Measurements from ENCODE around the gene SLC66A2.
"Not testable (repeated sequence)": the region's sequence is repeated elsewhere in the genome, so short reads cannot be mapped to it uniquely, and the experiment has no call there.

The SLC66A2 gene

GRCh38 chr18:79868168-79868784 is 83.2 kb downstream of the SLC66A2 start:
- no peak for TF ChIP-seq CTCF (conservative IDR thresholded peaks at IDR 0.05; ENCODE audit: low read depth, low read length)

DNA sequence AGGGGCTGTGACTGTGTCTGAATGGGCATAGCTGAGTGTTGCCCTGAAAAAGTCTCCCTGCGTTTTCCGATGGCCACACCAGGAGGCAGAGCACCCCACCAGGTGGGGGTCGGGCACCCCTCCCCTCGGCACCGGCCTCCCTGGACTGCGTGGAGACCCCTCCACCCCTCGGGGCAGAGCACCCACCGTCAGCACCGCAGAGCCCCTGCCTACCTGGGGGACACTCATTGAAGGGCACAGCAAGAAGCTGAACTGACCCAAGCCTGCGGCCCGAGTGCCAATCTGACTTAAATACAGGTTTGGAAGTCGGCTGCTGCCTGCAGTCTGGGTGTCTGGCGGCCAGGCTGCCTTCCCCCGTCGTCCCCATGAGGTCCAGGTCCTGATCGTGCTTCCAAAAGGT is 83.8 kb downstream of the SLC66A2 start:
- no peak for DNase-seq (ENCODE audit: low read depth)
- H3K4me3 ChIP-seq (ENCODE audit: low read depth, low read length) = no peak overlapping the region
- no peak for TF ChIP-seq CTCF (conservative IDR thresholded peaks at IDR 0.05; ENCODE audit: low read depth, low read length)

More at GRCh38 chr18:79868168-79868784, 83.2 kb downstream of the SLC66A2 start:
- no peak for DNase-seq (ENCODE audit: low read depth)
- H3K4me3 ChIP-seq (ENCODE audit: low read depth, low read length) = no peak overlapping the region

DNA sequence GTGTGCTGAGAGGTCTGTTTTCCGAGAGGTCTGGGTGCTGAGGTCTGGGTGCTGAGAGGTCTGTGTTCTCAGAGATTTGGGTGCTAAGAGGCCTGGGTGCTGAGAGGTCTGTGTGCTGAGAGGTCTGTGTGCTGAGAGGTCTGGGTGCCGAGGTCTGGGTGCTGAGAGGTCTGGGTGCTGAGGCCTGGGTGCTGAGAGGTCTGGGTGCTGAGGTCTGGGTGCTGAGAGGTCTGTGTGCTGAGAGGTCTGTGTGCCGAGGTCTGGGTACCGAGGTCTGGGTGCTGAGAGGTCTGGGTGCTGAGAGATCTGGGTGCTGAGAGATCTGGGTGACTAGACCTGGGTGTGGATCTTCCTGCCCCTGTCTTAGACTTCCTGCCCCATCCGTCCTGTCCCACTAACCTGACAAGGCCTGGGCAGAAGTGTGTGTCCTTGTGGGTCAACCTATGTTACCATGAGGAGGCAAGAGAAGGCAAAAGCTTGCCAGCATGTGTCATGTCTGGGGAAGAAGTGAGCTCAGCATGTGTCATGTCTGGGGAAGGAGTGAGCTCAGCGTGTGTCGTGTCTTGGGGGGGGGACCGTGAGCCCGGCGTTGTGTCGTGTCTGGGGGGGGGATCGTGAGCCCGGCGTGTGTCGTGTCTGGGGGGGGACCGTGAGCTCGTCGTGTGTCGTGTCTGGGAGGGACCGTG is 84.4 kb downstream of the SLC66A2 start:
- no peak for TF ChIP-seq CTCF (conservative IDR thresholded peaks at IDR 0.05; ENCODE audit: low read depth, low read length)
- peak; percentile 28 for DNase-seq (ENCODE audit: low read depth)
- no peak overlapping the region for H3K4me3 ChIP-seq (ENCODE audit: low read depth, low read length)

DNA sequence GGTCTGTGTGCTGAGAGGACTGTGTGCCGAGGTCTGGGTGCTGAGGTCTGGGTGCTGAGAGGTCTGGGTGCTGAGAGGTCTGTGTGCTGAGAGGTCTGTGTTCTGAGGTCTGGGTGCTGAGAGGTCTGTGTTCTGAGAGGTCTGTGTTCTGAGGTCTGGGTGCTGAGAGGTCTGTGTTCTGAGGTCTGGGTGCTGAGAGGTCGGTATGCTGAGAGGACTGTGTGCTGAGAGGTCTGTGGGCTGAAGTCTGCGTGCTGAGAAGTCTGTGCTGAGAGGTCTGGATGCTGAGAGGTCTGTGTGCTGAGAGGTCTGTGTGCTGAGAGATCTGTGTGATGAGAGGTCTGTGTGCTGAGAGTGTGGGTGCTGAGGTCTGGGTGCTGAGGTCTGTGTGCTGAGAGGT is 85.5 kb downstream of the SLC66A2 start:
- not testable (repeated sequence) for H3K4me3 ChIP-seq (ENCODE audit: low read depth, low read length)
- DNase-seq (ENCODE audit: low read depth) = peak; percentile 30

- not testable (repeated sequence) for H3K4me3 ChIP-seq (ENCODE audit: low read depth, low read length); DNase-seq (ENCODE audit: low read depth)
Measured at GRCh38 chr18:79864955-79865354, 86.5 kb downstream of the SLC66A2 start.

DNA sequence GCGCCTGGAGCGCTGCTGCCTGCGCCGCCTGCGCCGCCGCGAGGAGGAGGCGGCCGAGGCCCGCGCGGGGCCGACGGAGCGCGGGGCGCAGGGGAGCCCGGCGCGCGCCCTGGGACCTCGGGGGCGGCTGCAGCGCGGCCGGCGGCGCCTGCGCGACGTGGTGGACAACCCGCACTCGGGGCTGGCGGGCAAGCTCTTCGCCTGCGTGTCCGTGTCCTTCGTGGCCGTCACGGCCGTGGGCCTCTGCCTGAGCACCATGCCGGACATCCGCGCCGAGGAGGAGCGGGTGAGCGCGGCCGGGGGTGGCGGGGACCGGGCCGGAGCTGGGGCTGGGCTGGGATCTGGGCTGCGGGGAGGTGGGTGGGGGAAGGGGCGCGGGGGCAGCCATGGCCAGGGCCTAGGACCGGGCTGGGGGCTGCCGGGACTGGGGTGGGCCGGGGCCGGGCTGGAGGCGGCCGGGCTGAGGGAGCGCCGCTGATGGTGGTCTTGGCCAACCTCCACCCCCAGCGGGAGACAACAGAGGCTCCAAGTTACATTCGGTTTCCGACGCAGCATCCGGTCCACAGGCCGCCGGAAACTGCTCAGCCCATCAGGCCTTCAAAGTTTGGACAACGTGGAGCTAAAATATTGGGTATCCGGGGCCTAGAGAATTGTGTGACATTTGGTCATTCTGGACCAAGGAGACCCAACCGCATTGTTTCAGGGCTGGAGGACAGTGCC is 87.3 kb downstream of the SLC66A2 start:
- no peak for DNase-seq (ENCODE audit: low read depth)
- TF ChIP-seq CTCF (conservative IDR thresholded peaks at IDR 0.05; ENCODE audit: low read depth, low read length) = no peak
- no peak overlapping the region for H3K4me3 ChIP-seq (ENCODE audit: low read depth, low read length)

- H3K4me3 ChIP-seq (ENCODE audit: low read depth, low read length) = no peak overlapping the region
- DNase-seq (ENCODE audit: low read depth) = no peak
- TF ChIP-seq CTCF (conservative IDR thresholded peaks at IDR 0.05; ENCODE audit: low read depth, low read length) = no peak
Measured at GRCh38 chr18:79863161-79864005, 88.1 kb downstream of the SLC66A2 start.

All from choroid plexus epithelial cell (primary cell).